Activated CD4-positive, alpha-beta T cell treated with anti-CD3 and anti-CD28 coated beads for 36 hours (primary cell): ENCODE measurements around the gene C2orf81. TPM values are rescaled to one million over a fixed set of nuclear protein-coding genes. Genes with fewer than 3 reads are reported as not detected.
"Not testable (repeated sequence)": the region's sequence is repeated elsewhere in the genome, so short reads cannot be mapped to it uniquely, and the experiment has no call there.

Source experiments
- ATAC-seq: fragments of 200-7000 bp; cut with Tn5 transposase; one replicate; pipeline ENCODE4 v1.10.0; 2021; ENCODE audit warnings: mild to moderate bottlenecking, moderate library complexity
- CTCF ChIA-PET: fragments of 350-600 bp; sonication (Branson Sonifier 250); formaldehyde crosslinking; loops from one replicate; lab custom pipeline; 2021; ENCODE audit warnings: antibody characterized with exemption; lab: Charles Lee
- POLR2A ChIA-PET: fragments of 350-600 bp; sonication (Branson Sonifier 250); formaldehyde crosslinking; loops from one replicate; lab custom pipeline; 2021; ENCODE audit warnings: antibody characterized with exemption, inconsistent platforms; lab: Charles Lee
- DNase-seq: peaks from one replicate; pipeline ENCODE4 v3.0.0-alpha.2; 2020
- H3K27ac Mint-ChIP-seq: one replicate; pipeline ENCODE4 v1.8.0; 2021; ENCODE audit warnings: mixed read lengths
- H3K27me3 Mint-ChIP-seq: one replicate; pipeline ENCODE4 v1.8.0; 2021; ENCODE audit warnings: mixed read lengths
- H3K36me3 Mint-ChIP-seq: one replicate; pipeline ENCODE4 v1.8.0; 2021; ENCODE audit warnings: low read depth, mixed read lengths
- H3K4me1 Mint-ChIP-seq: one replicate; pipeline ENCODE4 v1.8.0; 2021; ENCODE audit warnings: mixed read lengths
- H3K4me3 Mint-ChIP-seq: one replicate; pipeline ENCODE4 v1.8.0; 2021; ENCODE audit warnings: mild to moderate bottlenecking, moderate library complexity, mixed read lengths
- H3K9me3 Mint-ChIP-seq: one replicate; pipeline ENCODE4 v1.8.0; 2021; ENCODE audit warnings: low read depth, mixed read lengths
- intact Hi-C, 2 experiments: fragments of 100-400 bp; cut with DNase I in 1 of 2; cut with micrococcal nuclease in 1 of 2; formaldehyde crosslinking; loops; one replicate each; pipeline versions ENCODE4 v1.14.2 to v1.15.1; 2022 to 2024; cut with DNase I, micrococcal nuclease
- total RNA-seq, 2 experiments: library from RNA; stranded (reverse); gene quantifications; one replicate each; pipeline ENCODE4 v1.2.3, GENCODE V29; 2021

The C2orf81 gene
- 1 to 10 TPM; 4.5 to 4.9 TPM for total RNA-seq

DNA sequence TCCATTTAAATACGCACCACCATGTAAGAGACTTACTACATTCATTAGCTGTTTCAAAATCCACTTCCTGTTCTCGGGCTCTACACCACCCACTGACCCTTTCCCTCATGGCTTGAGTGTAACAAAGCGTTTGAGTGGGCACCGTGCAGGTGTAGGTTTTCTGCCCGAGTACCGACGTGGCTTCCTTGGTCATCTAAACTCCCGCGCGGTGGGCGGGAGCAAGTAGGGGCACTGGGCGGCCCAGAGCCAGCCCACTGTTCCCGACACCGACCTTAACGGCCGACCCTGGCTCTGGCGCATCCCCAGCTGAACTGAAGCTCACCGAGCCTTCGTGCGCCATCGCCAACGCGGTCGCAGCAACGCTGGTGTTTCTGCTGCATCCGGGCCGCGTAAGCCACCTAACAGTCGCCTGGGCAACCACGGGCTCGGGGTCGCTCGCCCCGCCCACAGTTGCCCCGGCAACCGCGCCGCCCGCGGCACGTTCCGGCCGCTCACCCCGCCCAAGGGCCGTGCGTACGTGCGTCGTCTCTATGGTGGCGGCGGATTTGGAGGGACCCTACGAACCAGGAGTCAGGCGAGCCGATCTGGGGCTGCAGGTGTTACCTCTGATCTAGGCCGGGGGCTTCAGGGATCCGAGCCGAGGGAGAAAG lies at the start of gene C2orf81, which contains the start of gene WDR54:
C2orf81 (minus strand) TSS at position 399 of the 650 bp plus-strand sequence; CDS start at position 340, 59 bp downstream.
WDR54 (plus strand) TSS at position 510 of the 650 bp plus-strand sequence. CDS start 424 bp downstream, outside the sequence.
- Mint-ChIP-seq H3K27me3 (no peaks in the 10 kb centered on the region), H3K36me3 (peaks cover 23% of the 10 kb centered on the region), H3K4me1 (peaks cover 34% of the 10 kb centered on the region), H3K27ac (peak within 1 kb of the TSS; percentile 98), H3K4me3 (peak within 1 kb of the TSS; percentile 91), H3K9me3 (no peaks in the 10 kb centered on the region)
- ChIA-PET CTCF (interaction anchor here (1.0 to 1.8 kb wide), 4 partner anchors 30 to 594 kb away, joined by 3 to 5 read pairs (median 4); no protein-coding TSS in a partner anchor), POLR2A (interaction anchor here (0.6 kb wide), 1 partner anchor 151 kb away, joined by 3 read pairs; no protein-coding TSS in a partner anchor)
- peak; percentile 92 for ATAC-seq
- peak; percentile 97 for DNase-seq
- intact Hi-C loops: loop anchor here (1.0 to 2.0 kb wide), 13 partner anchors 19 to 684 kb away; partner anchors contain the start of genes TTC31 (in 2 of the 2), AUP1 (in 1 of the 2), CCDC142 (in 1 of the 2) and DOK1 (in 1 of the 2)

DNA sequence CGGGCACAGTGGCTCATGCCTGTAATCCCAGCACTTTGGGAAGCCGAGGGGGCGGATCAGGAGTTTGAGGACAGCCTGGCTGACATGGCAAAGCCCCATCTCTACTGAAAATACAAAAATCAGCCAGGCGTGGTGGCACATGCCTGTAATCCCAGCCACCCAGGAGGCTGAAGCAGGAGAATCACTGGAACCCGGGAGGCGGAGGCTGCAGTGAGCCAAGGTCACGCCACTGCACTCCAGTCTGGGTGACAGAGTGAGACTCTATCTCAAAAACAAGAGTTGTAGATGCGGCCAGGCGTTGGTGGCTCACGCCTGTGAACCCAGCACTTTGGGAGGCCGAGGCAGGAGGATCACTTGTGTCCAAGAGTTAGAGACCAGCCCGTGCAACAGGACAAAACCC lies 49.3 kb upstream of the C2orf81 start:
- H3K9me3 Mint-ChIP-seq, H3K27me3 Mint-ChIP-seq, intact Hi-C loops, DNase-seq, ATAC-seq: not testable (repeated sequence)
- Mint-ChIP-seq H3K36me3 (peaks cover 18% of the 10 kb centered on the region), H3K4me3 (peak overlapping the region; percentile 28), H3K27ac (peak overlapping the region; percentile 86), H3K4me1 (peaks cover 24% of the 10 kb centered on the region)
- CTCF ChIA-PET: interaction anchor here (1.0 to 5.3 kb wide), 4 partner anchors 12 to 116 kb away, joined by 3 to 44 read pairs (median 21); partner anchors contain the start of genes AUP1, CCDC142, INO80B and TTC31
- POLR2A ChIA-PET: interaction anchor here (0.8 to 1.3 kb wide), 3 partner anchors 11 to 16 kb away, joined by 3 read pairs; partner anchors contain the start of genes INO80B and WBP1

GRCh38 chr2:74464406-74464805 lies 43.0 kb upstream of the C2orf81 start:
- no peak for DNase-seq
- Mint-ChIP-seq H3K4me3 (peak overlapping the region; percentile 93), H3K36me3 (peaks cover 9% of the 10 kb centered on the region), H3K4me1 (peaks cover 20% of the 10 kb centered on the region), H3K27me3 (no peaks in the 10 kb centered on the region), H3K27ac (peak overlapping the region; percentile 60), H3K9me3 (no peaks in the 10 kb centered on the region)
- ATAC-seq: peak; percentile 1
- ChIA-PET POLR2A (interaction anchor here (0.6 kb wide), 1 partner anchor 8 kb away, joined by 3 read pairs; no protein-coding TSS in a partner anchor), CTCF (interaction anchor here (0.8 to 1.2 kb wide), 3 partner anchors 19 to 641 kb away, joined by 3 read pairs; partner anchors contain the start of genes CCDC142 and TTC31)
- intact Hi-C loops: no loop called here

DNA sequence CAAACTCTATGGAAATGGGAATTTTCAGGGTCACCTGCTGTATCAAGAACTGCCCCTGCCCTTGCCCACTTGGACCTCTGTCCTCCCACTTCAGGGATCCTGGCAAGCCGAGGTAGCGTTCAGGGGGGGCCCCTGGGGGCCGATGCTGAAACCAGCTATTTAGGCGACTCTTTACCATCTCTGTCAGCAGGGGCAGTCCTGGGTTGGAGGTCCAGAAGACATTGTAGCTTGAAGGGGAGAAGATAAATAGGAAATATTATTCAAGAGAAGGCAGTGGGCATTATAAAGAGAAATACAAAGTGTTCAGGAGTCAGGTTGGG lies 41.3 kb upstream of the C2orf81 start:
- H3K27me3 Mint-ChIP-seq: no peaks in the 10 kb centered on the region
- no peak for ATAC-seq
- peaks cover 22% of the 10 kb centered on the region for H3K4me1 Mint-ChIP-seq
- CTCF ChIA-PET: interaction anchor here (1.5 kb wide), 1 partner anchor 12 kb away, joined by 4 read pairs; no protein-coding TSS in a partner anchor
- no peak overlapping the region for H3K4me3 Mint-ChIP-seq
- POLR2A ChIA-PET: no interaction called here
- no peak overlapping the region for H3K27ac Mint-ChIP-seq
- H3K9me3 Mint-ChIP-seq: no peaks in the 10 kb centered on the region
- peaks cover 11% of the 10 kb centered on the region for H3K36me3 Mint-ChIP-seq
- intact Hi-C loops: no loop called here
- no peak for DNase-seq

- Mint-ChIP-seq H3K9me3 (no peaks in the 10 kb centered on the region), H3K4me1 (peaks cover 22% of the 10 kb centered on the region), H3K27ac (no peak overlapping the region), H3K27me3 (no peaks in the 10 kb centered on the region), H3K36me3 (peaks cover 12% of the 10 kb centered on the region), H3K4me3 (no peak overlapping the region)
- DNase-seq (no peak), ATAC-seq (no peak)
- ChIA-PET POLR2A (no interaction called here), CTCF (interaction anchor here (0.7 to 1.5 kb wide), 3 partner anchors 7 to 12 kb away, joined by 3 to 4 read pairs (median 4); no protein-coding TSS in a partner anchor)
- intact Hi-C loops: no loop called here
Measured at GRCh38 chr2:74462054-74462785, 40.8 kb upstream of the C2orf81 start.

DNA sequence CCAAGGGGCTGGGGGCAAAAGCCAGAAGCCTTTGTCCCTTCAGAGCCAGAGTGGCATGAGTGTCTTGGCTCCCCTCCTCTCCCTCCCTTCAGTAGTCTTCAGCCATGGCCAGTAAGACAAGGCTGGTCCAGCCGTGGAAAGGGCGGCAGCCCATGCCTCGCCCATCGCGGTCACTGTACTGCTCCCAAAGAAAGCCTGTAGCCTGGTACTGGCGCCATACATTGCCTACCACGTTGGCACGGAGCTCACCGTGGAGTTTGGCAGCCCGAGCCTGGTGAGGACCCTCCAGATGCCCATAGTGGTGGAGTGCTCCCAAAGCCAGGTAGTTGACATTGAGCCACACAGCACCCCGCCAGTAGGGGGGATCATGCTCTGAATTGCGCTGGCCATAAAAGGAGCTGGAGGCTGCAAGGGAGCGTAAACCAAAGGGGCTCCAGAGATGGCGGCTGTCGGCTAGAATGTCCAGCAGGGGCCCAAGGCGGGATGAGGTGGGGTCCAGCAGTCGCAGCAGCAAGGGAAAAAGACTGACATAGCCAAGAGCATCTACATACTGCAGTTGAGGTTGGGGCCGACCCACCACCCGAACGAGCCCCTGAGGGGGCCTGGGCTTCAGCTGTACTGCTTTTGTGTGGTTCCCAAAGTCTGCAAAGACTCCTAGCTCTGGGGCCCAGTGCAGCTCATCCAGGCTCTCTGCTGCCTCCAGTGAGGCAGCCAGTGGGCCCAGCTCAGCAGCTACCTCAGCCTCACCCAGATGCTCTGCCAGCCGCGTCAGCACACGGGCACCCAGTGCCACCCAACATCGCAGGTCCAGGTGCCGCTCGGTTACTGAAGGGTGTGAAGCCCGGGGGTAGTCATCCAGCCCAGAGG lies 40.0 kb upstream of the C2orf81 start:
- peaks cover 28% of the 10 kb centered on the region for H3K4me1 Mint-ChIP-seq
- H3K4me3 Mint-ChIP-seq: no peak overlapping the region
- no peak overlapping the region for H3K27ac Mint-ChIP-seq
- no peak for ATAC-seq
- H3K27me3 Mint-ChIP-seq: no peaks in the 10 kb centered on the region
- intact Hi-C loops: no loop called here
- DNase-seq: no peak
- no peaks in the 10 kb centered on the region for H3K9me3 Mint-ChIP-seq
- CTCF ChIA-PET: interaction anchor here (0.7 to 1.5 kb wide), 3 partner anchors 8 to 13 kb away, joined by 3 to 4 read pairs (median 4); no protein-coding TSS in a partner anchor
- POLR2A ChIA-PET: no interaction called here
- peaks cover 19% of the 10 kb centered on the region for H3K36me3 Mint-ChIP-seq

- Mint-ChIP-seq H3K4me3 (peak overlapping the region; percentile 90), H3K27ac (peak overlapping the region; percentile 29), H3K36me3 (peaks cover 29% of the 10 kb centered on the region), H3K4me1 (peaks cover 34% of the 10 kb centered on the region)
- CTCF ChIA-PET: interaction anchor here (6.6 kb wide), 1 partner anchor 13 kb away, joined by 44 read pairs; the partner anchor contains the start of gene MRPL53
- DNase-seq, intact Hi-C loops, H3K27me3 Mint-ChIP-seq, POLR2A ChIA-PET, H3K9me3 Mint-ChIP-seq, ATAC-seq: not testable (repeated sequence)
Measured at GRCh38 chr2:74460187-74460586, 38.8 kb upstream of the C2orf81 start.

GRCh38 chr2:74459503-74460118 lies 38.2 kb upstream of the C2orf81 start:
- DNase-seq, ATAC-seq, H3K9me3 Mint-ChIP-seq, H3K27me3 Mint-ChIP-seq: not testable (repeated sequence)
- Mint-ChIP-seq H3K36me3 (peaks cover 31% of the 10 kb centered on the region), H3K4me1 (peaks cover 38% of the 10 kb centered on the region), H3K4me3 (peak overlapping the region; percentile 90), H3K27ac (peak overlapping the region; percentile 99)
- intact Hi-C loops: loop anchor here in 1 of 2 experiments (5.0 kb wide), 2 partner anchors 378 to 532 kb away; partner anchors contain the start of gene DGUOK
- ChIA-PET CTCF (interaction anchor here (0.6 to 6.6 kb wide), 5 partner anchors 8 to 129 kb away, joined by 4 to 62 read pairs (median 14); partner anchors contain the start of genes CCDC142, MRPL53 and TTC31), POLR2A (interaction anchor here (2.3 kb wide), 1 partner anchor 22 kb away, joined by 18 read pairs; the partner anchor contains the start of genes CCDC142 and TTC31)

- DNase-seq (no peak), ATAC-seq (no peak)
- Mint-ChIP-seq H3K4me1 (peaks cover 40% of the 10 kb centered on the region), H3K27me3 (no peaks in the 10 kb centered on the region), H3K27ac (peak overlapping the region; percentile 99), H3K9me3 (no peaks in the 10 kb centered on the region), H3K4me3 (peak overlapping the region; percentile 90), H3K36me3 (peaks cover 31% of the 10 kb centered on the region)
- POLR2A ChIA-PET: interaction anchor here (0.6 to 2.3 kb wide), 11 partner anchors 10 to 473 kb away, joined by 3 to 18 read pairs (median 4); partner anchors contain the start of genes AUP1, CCDC142, DQX1 and HTRA2
- intact Hi-C loops: loop anchor here (1.0 to 5.0 kb wide), 10 partner anchors 13 to 532 kb away; partner anchors contain the start of genes MRPL53 (in 2 of the 2), C2orf81 (in 1 of the 2), DGUOK (in 1 of the 2) and DOK1 (in 1 of the 2)
- CTCF ChIA-PET: interaction anchor here (0.6 to 6.6 kb wide), 9 partner anchors 9 to 260 kb away, joined by 3 to 62 read pairs (median 4); partner anchors contain the start of genes CCDC142, MRPL53, MTHFD2 and TTC31
Measured at GRCh38 chr2:74458938-74459363, 37.5 kb upstream of the C2orf81 start.
